ENCODE measurements around the gene ZNF778.

The ZNF778 gene

DNA sequence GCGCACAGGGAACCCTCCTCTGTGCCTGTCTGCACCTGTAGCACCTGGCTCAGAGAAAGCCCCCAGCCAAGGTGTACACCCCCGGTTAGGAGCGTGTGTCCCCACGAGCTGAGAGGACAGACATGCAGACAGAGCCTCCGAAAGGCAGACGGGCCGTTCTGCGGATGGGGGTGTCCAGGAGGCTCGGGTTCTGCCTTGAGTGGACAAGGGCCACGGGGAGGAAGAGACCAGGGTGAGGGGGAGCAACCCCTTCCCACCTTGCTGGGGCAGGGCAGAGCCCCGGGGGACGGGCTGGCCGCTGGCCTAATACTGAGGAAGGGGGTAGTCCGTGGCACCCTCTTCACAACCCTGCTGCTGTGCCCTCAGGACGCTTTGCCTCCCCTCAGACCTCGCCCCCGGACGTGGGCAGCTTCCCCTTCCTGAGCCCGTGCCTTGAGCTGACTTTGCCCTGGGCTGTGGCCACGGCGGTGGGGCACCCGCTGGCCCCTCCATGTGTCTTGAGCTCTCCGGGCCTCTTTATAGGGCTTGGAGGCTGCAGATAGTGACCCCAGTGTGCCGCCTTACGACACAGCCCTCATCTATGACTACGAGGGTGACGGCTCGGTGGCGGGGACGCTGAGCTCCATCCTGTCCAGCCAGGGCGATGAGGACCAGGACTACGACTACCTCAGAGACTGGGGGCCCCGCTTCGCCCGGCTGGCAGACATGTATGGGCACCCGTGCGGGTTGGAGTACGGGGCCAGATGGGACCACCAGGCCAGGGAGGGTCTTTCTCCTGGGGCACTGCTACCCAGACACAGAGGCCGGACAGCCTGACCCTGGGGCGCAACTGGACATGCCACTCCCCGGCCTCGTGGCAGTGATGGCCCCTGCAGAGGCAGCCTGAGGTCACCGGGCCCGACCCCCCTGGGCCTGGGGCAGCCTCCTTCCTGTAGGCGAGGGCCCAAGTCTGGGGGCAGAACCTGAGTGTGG, 22.9 kb upstream of the ZNF778 start:
- no peak for DNase-seq

DNA sequence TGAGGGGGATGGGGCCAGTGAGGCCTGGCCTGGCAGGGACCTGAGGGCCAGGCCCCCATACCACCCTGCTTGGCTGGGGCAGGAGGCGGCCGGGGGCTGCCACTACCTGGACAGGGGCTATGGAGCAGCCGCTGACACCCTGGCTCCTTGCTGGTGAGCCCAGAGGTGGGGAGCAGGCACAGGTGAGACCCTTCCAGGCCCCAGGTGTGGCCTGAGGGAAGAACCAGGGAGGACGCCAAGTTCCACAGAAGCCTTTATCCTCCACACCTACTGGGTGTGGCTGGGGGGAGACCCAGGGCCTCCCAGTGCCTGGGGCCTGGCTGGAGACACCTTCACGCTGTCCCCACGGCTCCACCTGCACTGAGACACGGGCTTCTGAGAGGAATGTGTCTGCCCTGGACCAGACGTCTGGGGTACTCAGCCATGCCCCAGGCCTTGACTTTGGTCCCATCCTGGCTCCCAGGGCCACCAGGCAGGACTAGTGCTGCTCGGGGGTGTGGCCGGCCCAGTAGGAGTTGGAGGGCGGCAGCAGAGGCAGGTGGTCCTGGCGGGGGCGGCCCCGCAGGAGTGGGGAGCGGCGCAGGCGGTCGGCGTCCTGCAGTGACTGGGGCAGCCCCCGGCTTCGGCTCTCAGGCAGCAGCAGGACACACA, 21.9 kb upstream of the ZNF778 start:
- DNase-seq: no peak

DNA sequence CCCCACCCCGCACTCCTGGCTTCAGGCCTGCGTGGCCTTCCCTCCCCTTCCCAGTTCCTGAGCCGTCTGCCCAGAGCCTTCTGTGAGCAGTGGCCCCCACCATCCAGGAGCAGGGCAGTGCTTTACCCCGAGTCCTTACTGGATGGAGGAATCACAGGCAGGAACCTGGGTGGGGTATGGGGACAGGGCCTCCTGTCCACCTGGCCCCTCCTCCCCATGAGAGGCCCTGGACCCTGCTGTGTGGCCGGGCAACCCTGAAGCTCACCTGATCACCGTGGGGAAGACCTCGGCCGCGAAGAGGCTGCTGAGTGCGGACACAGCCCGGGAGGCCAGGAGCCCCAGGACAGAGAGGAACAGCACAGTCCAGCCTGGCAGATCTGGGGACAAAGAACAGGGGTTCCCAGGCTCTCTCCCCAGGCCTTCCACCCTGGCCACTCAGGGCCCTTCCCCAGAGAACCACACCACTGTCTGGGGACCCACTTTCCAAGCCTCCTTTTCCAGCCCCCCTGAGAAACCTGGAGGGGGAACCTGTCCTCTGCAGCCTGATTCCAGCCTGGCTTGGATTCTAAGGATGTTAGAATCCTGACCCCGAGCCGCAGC, 20.4 kb upstream of the ZNF778 start:
- no peak for DNase-seq

DNA sequence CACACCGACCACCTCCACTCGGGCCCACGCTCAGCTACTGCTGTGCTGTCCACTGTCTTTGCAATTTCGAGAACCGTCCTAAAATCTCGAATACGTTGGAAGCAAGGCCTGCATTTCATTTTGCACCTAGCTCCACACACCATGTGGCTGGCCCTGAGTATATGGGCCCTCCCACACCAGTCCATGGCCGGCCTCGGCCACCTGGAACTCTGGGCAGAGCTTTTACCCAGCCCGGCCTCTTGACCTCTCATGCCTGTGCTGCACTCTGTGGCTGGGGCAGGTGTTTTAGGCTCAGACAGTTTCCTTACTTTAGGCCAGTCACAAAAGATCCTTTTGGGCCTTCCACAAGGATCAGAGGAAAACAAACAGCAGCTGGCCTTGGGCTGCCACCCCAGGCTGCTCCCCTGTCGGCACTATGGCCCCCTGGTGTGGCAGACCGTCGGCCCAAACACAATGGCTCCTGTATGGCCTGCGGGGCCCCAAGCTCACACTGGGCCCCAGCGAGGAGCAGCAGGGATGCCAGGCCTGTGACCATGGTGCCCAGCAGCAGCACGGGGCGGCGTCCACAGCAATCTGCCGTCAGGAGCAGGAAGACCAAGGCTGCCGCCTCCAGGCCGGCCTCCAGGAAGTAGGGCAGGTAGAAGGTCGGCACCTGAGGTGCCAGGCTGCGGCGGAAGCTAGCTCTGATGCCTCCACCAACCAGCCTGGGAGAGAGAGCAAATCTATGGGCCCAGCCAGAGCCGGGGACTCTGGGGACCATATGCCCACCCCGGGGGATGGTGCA, 19.7 kb upstream of the ZNF778 start:
- DNase-seq: no peak

DNA sequence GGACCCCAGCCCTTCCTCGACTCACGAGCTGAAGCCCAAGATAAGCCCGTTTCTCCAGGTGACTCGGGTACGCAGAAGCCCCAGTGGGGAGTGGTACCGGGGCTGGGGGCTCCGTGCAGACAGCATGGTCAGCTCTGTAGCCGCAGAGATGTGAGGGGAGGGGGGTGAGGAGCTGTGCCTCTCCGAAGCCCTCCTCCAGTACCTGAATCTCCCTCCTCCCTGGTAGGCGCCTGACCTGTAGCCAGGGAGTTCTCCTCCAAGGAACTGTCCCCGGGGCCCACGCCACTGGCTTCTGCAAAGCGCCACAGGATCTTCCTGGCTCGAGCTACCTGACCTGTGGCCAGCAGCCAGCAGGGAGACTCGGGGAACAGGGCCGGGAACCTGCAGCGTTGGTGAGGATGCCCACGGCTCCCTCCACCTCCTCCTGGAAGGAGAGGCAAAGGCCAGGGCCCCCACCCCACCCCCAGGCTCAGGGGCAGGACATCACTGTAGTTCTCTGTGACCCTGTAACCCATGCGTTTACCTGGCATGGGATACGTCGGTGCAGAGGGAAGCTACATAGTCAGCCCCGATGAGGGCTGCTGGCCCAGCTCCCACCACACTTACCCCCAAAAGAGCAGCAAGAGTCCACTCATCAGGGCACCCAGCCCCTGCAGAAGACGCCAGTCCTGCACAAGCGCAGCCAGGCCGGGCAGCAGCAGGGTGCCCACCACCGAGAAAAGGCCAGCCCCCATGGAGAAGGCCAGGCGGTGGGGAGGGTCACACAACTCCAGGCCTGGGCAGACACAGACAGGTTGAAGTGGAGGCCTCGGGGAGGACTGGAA, 18.9 kb upstream of the ZNF778 start:
- no peak for DNase-seq

DNA sequence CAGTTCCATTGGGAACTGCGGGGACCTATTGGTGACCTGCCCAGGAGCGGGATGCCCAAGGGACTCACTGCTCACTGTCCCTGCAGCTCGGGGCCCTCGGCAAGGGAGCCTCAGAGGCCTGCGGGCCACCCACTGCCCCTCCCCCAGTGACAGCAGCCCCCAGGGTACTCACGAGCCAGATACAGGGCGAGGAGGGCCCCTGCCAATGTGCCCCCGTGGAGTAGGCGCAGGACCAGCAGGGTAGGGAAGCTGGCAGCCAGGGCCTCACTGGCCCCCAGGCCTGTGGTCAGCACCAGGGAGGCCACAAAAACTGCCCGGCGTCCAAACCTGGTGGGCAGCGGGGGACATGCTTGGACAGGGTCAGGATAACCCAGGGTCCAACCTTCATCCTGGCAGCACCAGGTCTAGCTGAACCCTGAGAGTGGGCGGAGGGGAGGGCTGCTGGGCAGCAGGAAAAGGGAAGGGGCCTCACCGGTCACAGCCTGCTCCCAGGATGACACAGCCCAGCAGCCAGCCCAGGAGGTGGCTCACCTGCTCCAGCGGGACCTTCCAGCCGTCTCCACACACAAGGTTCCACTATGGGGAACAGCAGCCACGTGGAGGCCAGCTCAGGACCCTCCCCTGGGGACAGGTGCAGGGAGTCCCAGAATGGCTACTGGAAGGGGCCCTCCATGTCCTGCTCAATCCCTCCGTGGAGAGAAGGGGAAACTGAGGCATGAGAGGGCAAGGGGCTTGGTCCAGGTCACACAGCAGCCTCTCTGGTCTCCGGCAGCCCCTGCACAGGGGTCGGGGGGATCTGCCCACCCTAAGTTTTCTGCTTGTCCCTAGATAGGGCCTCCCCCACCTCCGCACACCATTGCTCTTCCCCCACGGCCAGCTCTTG, 18.0 kb upstream of the ZNF778 start:
- DNase-seq: no peak

DNA sequence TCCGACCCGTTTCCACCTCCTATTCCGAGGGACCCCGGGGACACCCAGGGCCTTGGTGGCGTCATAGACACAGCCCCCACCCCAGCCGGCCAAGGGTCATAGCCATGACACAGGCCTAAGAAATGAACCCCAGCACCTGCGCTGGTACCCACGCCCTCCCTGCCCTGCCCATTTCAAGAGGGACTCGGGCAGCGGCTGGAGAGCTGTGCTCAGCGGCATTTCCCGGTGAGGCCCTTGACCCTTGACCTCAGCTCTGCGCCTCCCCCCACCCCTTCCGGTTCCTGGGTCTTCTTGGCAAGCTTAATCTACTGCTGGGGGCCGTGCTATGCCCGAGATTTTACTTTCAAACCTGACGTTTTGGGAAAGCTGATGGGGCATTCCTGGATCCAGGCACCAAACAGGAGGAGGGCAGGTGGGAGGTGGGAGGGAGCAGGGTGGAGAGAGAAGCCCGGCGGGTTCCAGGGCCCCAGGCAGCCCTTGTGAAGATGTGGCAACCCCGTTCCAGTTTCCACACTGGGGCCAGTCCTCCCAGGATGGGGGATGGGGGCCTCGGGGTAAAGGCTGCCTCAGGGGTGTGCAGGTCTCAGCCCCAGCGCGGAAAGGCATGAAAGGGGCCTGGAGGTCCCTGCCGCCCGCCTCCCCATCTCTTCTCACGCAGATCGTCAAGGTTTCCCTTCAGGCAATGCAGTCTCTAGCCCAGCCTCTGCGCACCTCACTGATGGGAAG, 17.2 kb upstream of the ZNF778 start, which contains the start of gene SLC22A31:
Gene SLC22A31 (minus strand): TSS at position 414 of the 726 bp plus-strand sequence. CDS start 36 bp downstream, at position 378.
- DNase-seq: no peak

DNA sequence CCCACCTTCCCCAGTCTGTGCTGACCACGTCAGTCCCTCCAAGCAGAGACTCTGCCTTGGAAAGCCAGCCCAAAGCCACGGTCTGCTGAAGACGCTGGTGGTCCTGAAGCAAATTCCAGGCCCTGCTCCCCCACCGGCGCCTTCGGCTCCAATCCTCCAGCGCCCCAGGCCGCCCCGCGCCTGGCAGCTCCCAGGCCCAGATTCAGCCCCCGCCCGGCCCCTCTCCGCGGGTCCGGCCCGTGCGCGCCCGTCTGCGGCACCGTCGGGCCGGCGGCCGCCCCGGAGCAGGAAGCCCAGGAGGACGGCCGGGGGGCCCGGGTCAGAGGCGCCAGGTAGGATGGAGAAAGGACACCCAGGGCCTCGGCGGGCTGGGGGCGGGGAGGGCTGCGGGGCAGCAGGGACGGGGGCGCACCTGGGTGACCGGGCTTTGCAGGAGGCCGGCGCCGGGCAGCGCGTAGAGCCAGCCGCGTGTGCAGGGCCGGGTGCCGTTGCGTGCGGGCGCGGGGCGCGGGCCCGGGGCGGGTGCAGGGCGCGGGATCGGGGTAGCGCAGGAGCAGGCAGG, 16.6 kb upstream of the ZNF778 start:
- DNase-seq: no peak

DNA sequence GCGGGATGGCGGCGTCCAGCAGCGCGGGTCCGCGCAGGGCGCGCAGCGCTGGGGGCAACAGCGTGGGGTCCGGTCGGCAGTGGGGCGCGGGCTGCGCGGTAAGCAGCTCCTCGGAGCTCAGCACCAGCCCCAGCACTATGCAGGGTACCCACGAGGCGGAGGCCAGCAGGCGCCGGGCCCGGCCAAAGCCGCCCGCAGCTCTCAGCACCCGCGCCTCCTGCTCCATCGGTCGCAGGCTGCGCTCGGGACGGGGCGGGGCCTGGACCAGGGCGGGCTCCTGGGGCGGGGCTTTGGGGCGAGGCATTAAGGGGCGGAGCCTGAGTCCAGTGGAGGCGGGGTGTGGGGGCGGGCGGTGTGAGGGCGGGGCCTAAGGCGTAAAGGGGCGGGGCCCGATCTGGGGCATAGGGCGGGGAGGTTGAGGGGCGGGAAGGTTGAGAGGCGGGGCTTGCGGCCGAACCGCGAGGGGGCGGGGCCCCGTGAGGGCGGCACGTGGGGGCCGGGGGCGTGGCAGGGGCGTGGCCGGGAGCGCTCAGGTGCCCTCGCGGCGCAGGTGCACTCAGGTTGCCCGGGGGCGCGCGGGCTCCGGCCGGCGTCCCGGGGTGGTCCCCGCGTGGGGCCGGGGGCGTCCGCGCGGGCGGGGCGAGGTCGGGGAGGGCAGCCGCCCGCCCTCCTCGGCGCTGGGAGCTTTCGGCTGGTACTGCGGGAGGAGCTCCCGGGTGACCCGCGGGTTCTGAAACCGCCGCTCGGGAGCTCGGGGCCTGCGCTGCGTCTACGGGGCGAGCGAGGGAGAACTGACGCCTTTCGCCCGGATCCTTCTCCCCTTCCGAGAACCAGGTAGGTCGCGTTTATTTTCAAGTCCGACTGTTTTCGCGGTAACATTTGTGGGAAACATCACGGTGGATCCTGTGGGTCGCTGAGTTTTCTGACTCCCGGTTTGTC, 15.8 kb upstream of the ZNF778 start:
- peak; percentile 72 to 90 for DNase-seq

DNA sequence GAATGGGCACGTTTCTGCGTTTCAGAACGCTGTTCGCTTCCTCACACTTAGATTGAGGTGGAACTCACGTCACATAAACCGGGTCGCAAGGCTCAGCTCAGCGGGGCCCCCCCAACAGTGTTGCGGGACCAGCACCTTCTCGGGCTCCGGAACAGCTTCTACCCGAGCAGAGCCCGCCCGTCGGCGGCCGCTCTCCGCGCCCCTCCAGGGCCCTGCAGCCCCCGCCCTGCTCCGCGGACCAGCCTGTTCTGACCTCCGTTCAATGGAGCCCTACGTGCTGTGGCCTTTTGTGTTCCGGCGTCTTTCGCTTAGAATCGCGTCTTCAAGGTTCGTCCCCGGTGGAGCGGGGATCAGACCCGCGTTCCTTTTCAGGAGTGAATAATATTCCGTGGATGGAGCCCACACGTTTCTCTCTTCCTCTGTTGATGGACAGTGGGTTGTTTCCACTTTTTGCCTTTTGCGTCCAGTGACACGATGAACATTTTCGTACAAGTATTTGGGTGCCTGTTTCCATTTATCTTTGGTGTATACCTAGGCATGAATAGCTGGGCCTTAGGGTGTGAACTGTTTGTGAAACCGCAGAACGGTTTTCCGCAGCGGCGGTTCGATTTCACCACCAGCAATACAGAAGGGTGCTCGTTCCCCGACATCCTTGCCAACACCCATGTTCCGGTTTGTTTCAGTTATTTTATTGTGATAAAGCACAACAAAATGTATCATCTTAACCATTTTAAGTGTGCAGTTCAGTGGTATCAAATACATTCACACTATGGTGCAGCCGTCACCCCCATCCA, 14.9 kb upstream of the ZNF778 start:
- no peak for DNase-seq

DNA sequence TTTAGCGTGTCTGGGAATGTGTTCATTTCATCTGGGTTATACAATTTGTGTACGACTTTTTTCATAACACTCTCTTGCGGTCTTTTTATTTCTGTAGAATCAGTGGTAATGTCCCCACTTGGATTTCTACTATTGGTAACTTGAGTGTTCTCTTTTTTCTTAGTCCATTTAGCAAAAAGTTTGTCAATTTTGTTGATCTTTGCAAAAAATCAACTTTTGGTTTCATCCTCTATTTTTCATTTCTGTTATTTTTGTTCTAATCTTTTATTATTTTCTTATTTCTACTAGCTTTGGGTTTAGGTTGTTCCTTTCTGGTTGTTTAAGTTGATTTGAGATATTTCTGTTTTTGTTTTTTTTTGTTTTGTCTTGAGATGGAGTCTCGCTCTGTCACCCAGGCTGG, 9.5 kb upstream of the ZNF778 start:
- no peak for DNase-seq

DNA sequence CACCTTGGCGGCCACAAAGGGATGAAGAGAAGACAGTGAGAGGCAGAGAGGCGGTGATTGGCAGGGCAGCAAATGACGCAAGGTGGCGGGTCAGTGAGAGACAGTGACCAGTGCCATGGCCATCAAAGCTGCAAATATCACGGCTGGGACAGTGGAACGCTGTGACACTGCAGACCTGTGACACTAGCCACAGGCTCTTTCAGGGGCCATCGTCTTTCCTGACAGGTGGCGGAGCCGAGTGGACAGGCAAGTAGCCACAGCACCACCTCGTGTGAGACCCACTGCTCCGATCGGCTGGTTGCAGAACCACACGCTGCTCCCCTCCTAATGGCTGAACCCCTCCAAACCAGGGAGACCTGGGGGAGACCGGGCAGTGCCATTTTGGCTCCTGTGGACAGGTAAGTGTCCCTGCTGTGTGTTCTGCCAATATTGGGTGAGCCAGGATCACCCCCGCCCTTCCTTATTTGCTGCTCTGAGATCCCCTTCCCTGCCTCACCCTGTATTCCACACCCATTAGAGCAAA, 7.9 kb upstream of the ZNF778 start:
- DNase-seq: no peak

DNA sequence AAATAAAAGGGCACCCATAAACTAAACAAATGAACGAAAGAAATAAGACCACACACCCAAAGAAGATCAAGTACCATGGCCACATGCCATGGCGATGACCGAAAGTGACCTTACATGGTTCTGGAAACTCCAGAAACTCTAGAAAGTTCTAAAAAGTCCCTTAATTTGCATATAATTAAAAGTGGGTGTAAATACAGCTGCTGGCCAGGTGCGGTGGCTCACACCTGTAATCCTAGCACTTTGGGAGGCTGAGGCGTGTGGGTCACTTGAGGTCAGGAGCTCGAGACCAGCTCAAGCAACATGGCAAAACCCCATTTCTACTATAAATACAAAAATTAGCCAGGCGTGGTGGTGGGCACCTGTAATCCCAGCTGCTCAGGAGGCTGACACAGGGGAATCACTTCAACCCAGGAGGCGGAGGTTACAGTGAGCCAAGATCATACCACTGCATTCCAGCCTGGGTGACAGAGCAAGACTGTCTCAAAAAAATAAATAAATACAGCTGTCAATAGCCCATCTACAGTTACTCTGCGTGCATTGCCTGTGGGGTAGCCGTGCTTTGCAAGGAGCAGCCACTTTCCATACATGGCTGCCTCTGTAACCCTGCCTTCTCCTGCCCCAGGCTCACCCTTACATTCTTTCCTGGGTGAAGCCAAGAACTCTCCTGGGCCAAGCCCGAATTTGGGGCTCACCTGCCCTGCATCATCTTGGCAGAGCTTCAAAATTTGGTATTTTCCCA, 7.2 kb upstream of the ZNF778 start:
- DNase-seq: no peak

DNA sequence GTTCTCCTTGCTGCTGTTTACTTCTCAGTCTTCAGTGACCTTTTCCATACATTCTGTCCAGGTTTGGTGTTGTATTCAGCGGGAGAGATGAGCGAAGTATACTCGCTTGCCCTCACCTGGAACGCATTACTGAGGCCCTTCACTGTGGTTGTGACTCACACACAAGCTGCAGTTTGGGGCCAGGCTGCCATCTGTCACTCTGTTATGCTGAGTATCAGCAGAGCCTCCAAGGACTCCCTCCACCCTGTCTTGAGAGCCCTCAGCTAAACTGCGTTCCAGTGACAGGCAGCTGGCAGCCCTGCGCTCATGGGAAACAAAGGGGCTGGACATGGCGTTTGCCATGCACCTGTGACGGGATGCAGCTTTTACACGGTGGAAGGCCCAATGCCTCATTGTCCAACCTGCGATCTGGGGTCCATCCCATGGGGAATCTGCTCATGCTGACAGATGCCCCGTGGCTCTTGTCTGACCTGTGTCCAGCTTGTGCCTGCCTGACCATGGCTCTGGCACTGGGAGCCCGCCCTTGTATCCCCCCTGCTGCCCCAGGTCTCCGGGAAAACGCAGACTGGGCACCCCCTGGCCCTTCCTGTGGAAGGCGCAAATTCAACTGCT, 6.5 kb upstream of the ZNF778 start:
- DNase-seq: no peak

DNA sequence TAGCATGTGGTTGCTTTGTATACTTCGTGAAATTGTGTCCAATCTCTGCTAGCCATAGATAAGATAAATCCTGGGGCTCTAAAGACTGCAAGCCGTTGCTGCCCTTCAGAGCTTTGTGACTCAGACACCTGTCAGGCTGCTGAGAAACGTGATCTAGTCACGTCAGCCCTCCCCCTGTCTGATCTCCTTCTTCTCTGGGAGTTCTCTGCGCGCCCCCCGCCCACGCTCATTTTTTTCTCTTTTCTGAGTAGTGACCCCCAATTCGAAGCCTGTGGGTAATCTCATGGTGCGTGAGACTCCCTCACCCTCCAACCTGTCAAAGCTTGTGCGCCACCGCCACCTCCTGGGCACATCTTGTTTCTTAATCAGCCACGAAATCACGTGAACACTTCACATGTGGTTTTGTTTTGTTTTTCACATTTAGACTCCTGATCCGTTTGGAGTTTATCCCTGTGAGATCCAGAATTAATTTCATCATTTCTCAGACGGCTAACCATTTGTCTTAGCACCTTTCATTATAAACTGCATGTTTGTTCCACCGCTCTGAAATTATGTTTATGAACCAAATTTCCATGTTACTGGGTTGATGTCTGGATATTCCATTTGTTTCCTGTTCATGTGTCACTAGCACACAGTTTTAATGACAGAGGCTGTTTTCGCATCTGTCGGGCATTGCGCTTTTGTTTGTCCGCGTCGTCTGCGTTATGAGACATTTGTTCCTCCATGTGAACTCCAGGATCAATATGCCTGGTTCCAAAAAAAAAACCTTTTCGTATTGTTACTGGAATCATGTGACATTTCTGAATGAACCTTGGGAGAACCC, 977 bp upstream of the ZNF778 start:
- peak; percentile 65 to 71 for DNase-seq

DNA sequence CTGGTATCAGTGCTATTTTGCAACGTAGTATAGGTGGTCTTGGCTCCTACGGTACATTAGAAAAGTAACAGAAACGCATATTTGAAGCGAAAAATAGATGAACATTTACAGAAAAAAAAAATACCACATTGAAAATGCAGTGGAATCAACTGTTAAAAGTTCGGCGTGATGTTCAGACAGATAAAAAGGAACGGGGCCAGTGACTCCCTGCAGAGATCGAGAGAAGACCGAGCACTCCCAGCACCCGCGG, 440 bp upstream of the ZNF778 start:
- no peak for DNase-seq

Measured in stimulated activated CD4-positive, alpha-beta T cell treated with anti-CD3 and anti-CD28 coated beads, Interleukin-2, amount 100 ng/mL, for 48 hours (primary cell).